Measurements from ENCODE around the gene KDSR. TPM values are rescaled to one million over a fixed set of nuclear protein-coding genes. Genes with fewer than 3 reads are reported as not detected.

Gene KDSR
- total RNA-seq, 1 experiment from 2014 or later = 64.4 TPM

DNA sequence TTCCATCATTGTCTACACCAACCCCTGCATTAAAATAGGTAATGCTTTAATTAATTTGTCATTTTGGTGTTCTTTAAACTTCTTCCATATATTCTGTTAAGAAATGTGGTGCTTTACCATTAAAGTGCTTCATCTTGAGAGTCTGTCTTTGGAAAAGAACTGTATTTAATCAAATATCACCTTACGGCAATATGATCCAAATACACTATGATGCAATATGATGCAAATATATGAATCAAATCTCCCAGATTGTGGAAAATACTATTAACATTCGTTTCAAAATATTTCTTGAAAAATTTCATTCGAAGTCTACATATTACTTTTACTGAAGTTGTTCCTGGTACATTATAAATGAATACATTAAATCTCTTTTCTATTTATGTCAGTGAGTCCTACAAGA is 32.3 kb upstream of the KDSR start:
- Histone ChIP-seq H3K27me3 (ENCODE audit: low read length) (no peaks in the 10 kb centered on the region), H3K4me2 (ENCODE audit: low read depth, low read length, poor library complexity, severe bottlenecking) (no peak overlapping the region), H3K4me1 (ENCODE audit: low read length) (no peaks in the 10 kb centered on the region), H3K27ac (ENCODE audit: low read length) (no peak overlapping the region), H3K9ac (ENCODE audit: low read length) (no peak overlapping the region), H2AFZ (ENCODE audit: low read length) (no peak overlapping the region), H3K9me3 (ENCODE audit: low read length) (no peaks in the 10 kb centered on the region), H3K36me3 (ENCODE audit: insufficient read depth, low read length) (peaks cover 78% of the 10 kb centered on the region), H4K20me1 (ENCODE audit: insufficient read depth, low read depth, low read length) (no peaks in the 10 kb centered on the region), H3K4me3 (ENCODE audit: low read length) (no peak overlapping the region), H3K79me2 (ENCODE audit: low read length) (peaks cover under 1% of the 10 kb centered on the region; the same call in 1 of the 2 replicates), H3K9me2 (replicated peaks; ENCODE audit: insufficient read depth, low read length) (no peaks in the 10 kb centered on the region)
- no peak for DNase-seq

DNA sequence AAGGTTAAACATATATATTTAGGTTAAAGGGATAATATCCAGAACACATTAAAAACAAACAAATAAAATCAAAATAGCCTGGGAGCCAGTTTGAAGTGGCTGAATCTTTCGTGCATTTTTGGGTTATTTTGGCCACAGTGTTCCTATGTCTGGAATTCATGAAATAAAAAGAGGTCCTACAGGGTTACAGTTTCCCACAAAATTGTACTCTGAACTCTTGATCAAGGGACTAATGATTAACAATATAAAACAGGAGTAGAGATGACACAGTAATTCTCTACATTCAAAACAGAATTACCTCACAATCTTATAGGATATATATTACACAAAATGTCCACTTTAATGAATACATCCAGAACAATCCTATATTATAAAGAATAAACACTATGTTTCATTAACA is 30.3 kb upstream of the KDSR start:
- H3K4me1 ChIP-seq (ENCODE audit: low read length) = no peaks in the 10 kb centered on the region
- H3K9me3 ChIP-seq (ENCODE audit: low read length) = no peaks in the 10 kb centered on the region
- no peaks in the 10 kb centered on the region for H3K27me3 ChIP-seq (ENCODE audit: low read length)
- no peak overlapping the region for H3K9ac ChIP-seq (ENCODE audit: low read length)
- H3K9me2 ChIP-seq (replicated peaks; ENCODE audit: insufficient read depth, low read length) = no peaks in the 10 kb centered on the region
- H3K79me2 ChIP-seq (ENCODE audit: low read length) = no peaks in the 10 kb centered on the region
- H3K36me3 ChIP-seq (ENCODE audit: insufficient read depth, low read length) = peaks cover 63% of the 10 kb centered on the region
- H3K4me3 ChIP-seq (ENCODE audit: low read length) = no peak overlapping the region
- H3K4me2 ChIP-seq (ENCODE audit: low read depth, low read length, poor library complexity, severe bottlenecking) = no peak overlapping the region
- H4K20me1 ChIP-seq (ENCODE audit: insufficient read depth, low read depth, low read length) = no peaks in the 10 kb centered on the region
- no peak for DNase-seq
- H3K27ac ChIP-seq (ENCODE audit: low read length) = no peak overlapping the region
- no peak overlapping the region for H2AFZ ChIP-seq (ENCODE audit: low read length)

DNA sequence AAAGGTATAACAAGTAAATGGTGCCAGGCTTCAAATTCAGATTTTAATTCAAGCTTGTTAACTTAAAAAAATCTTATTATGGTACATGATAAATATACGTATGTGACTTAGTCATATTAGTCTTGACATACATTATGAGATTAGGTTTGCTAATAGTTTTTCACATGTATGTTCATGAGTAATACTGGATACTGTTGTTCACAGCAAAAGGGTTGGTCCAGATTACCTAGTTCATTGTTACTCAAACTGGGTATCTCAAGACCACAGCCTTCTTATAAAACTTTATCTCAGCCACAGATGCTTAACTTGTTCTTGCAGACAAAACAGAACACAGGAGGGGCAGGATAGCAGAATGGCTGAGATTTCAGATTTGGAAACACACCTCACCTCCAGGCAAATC is 28.5 kb upstream of the KDSR start:
- Histone ChIP-seq H3K4me3 (ENCODE audit: low read length) (no peak overlapping the region), H2AFZ (ENCODE audit: low read length) (no peak overlapping the region), H3K9me3 (ENCODE audit: low read length) (no peaks in the 10 kb centered on the region), H3K4me2 (ENCODE audit: low read depth, low read length, poor library complexity, severe bottlenecking) (no peak overlapping the region), H3K27me3 (ENCODE audit: low read length) (no peaks in the 10 kb centered on the region), H3K79me2 (ENCODE audit: low read length) (no peaks in the 10 kb centered on the region), H4K20me1 (ENCODE audit: insufficient read depth, low read depth, low read length) (no peaks in the 10 kb centered on the region), H3K27ac (ENCODE audit: low read length) (no peak overlapping the region), H3K9me2 (replicated peaks; ENCODE audit: insufficient read depth, low read length) (no peaks in the 10 kb centered on the region), H3K9ac (ENCODE audit: low read length) (no peak overlapping the region), H3K36me3 (ENCODE audit: insufficient read depth, low read length) (peaks cover 67% of the 10 kb centered on the region), H3K4me1 (ENCODE audit: low read length) (no peaks in the 10 kb centered on the region)
- no peak for DNase-seq

DNA sequence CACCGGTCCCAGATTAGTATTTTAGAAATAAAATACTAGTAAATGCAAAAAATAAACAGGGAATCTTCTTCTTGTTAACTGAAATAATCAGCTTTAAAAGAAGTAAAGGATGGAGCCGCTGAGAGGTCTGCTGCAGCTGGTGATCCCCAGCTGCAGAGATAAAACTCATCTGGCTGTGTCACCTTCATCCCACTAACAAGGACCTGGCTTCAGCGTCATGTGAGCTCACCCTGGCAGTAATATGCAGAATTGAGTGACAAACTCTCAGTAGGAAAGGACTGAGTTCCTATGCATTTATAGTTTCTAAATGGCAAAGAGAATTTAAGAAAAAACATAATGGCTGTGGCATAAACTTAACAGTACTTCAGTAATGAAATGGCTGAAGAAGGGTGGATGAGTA is 27.9 kb upstream of the KDSR start:
- no peak overlapping the region for H3K4me3 ChIP-seq (ENCODE audit: low read length)
- no peaks in the 10 kb centered on the region for H3K4me1 ChIP-seq (ENCODE audit: low read length)
- peaks cover 62% of the 10 kb centered on the region for H3K36me3 ChIP-seq (ENCODE audit: insufficient read depth, low read length)
- no peaks in the 10 kb centered on the region for H3K79me2 ChIP-seq (ENCODE audit: low read length)
- H2AFZ ChIP-seq (ENCODE audit: low read length) = no peak overlapping the region
- H3K4me2 ChIP-seq (ENCODE audit: low read depth, low read length, poor library complexity, severe bottlenecking) = no peak overlapping the region
- no peaks in the 10 kb centered on the region for H3K27me3 ChIP-seq (ENCODE audit: low read length)
- DNase-seq = no peak
- no peaks in the 10 kb centered on the region for H3K9me2 ChIP-seq (replicated peaks; ENCODE audit: insufficient read depth, low read length)
- no peaks in the 10 kb centered on the region for H4K20me1 ChIP-seq (ENCODE audit: insufficient read depth, low read depth, low read length)
- H3K9me3 ChIP-seq (ENCODE audit: low read length) = no peaks in the 10 kb centered on the region
- no peak overlapping the region for H3K27ac ChIP-seq (ENCODE audit: low read length)
- no peak overlapping the region for H3K9ac ChIP-seq (ENCODE audit: low read length)

DNA sequence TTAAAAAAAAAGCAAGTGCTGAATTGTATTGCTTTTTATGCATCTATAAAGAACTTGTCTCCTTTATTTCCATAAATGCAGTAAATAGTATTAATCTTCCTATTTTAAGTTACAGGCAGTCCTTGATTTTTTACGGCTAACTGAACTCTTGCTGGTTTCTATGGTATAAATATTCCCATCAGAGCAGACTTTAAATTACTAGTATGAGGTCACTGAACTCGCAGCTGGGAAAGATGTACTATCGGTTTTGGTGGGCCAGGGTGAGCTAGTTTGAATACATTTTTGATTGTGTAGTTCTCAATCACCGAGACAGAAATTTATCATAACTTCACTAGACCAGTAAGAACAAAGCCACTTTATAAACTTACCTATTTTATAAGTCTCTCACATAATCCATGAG is 20.9 kb upstream of the KDSR start:
- no peak overlapping the region for H3K4me3 ChIP-seq (ENCODE audit: low read length)

DNA sequence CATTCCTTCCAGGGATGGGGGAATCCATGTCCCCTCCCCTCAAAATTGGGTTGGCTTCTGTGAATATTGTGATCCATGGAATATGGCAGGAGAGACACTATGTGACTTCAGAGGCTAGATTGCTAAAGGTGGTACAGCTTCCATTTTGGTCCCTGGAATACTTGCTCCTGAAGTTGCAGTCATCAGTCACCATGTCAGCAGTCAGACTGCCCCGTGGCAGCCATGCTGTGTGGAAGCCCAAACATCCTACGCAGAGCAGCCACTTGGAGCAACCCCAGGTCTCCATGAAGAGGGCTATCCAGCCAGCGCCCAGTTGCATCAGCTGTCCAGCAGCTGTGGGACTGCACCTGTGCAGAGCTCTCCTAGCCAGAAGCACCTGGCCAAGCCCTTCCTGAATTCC is 15.8 kb upstream of the KDSR start:
- H3K27ac ChIP-seq (ENCODE audit: low read length) = no peak overlapping the region
- no peak overlapping the region for H3K4me2 ChIP-seq (ENCODE audit: low read depth, low read length, poor library complexity, severe bottlenecking)
- no peaks in the 10 kb centered on the region for H3K9me2 ChIP-seq (replicated peaks; ENCODE audit: insufficient read depth, low read length)
- no peak overlapping the region for H3K4me3 ChIP-seq (ENCODE audit: low read length)
- H3K9me3 ChIP-seq (ENCODE audit: low read length) = no peaks in the 10 kb centered on the region
- no peaks in the 10 kb centered on the region for H3K27me3 ChIP-seq (ENCODE audit: low read length)
- no peak overlapping the region for H3K9ac ChIP-seq (ENCODE audit: low read length)
- H3K79me2 ChIP-seq (ENCODE audit: low read length) = no peaks in the 10 kb centered on the region
- no peak for DNase-seq
- H4K20me1 ChIP-seq (ENCODE audit: insufficient read depth, low read depth, low read length) = no peaks in the 10 kb centered on the region
- H3K36me3 ChIP-seq (ENCODE audit: insufficient read depth, low read length) = peaks cover 12% of the 10 kb centered on the region
- H2AFZ ChIP-seq (ENCODE audit: low read length) = no peak overlapping the region
- H3K4me1 ChIP-seq (ENCODE audit: low read length) = no peaks in the 10 kb centered on the region

More for the DNA sequence above, 20.9 kb upstream of the KDSR start:
- Histone ChIP-seq H3K9me3 (ENCODE audit: low read length) (no peaks in the 10 kb centered on the region), H4K20me1 (ENCODE audit: insufficient read depth, low read depth, low read length) (no peaks in the 10 kb centered on the region), H2AFZ (ENCODE audit: low read length) (no peak overlapping the region), H3K79me2 (ENCODE audit: low read length) (no peaks in the 10 kb centered on the region), H3K4me2 (ENCODE audit: low read depth, low read length, poor library complexity, severe bottlenecking) (no peak overlapping the region), H3K9ac (ENCODE audit: low read length) (no peak overlapping the region), H3K27me3 (ENCODE audit: low read length) (no peaks in the 10 kb centered on the region), H3K9me2 (replicated peaks; ENCODE audit: insufficient read depth, low read length) (no peaks in the 10 kb centered on the region), H3K27ac (ENCODE audit: low read length) (no peak overlapping the region), H3K36me3 (ENCODE audit: insufficient read depth, low read length) (peaks cover 41% of the 10 kb centered on the region), H3K4me1 (ENCODE audit: low read length) (no peaks in the 10 kb centered on the region)
- no peak for DNase-seq

DNA sequence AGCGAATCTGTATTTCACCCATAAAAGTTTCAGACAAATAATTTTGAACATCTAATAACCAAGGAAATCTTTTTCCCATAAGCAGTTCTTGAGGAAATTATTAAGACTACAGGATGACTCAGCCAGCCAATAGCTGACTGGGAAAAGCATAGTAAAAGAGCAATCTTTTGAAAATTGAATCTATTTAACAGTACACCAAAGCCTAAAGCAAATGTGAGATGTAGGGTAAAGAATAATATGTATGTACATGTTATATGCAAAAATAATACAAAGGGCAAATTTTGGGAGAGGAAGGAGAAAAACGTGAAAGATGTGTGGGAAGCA is 12.6 kb upstream of the KDSR start:
- no peaks in the 10 kb centered on the region for H4K20me1 ChIP-seq (ENCODE audit: insufficient read depth, low read depth, low read length)
- no peak for DNase-seq
- no peak overlapping the region for H3K9ac ChIP-seq (ENCODE audit: low read length)
- H3K9me2 ChIP-seq (replicated peaks; ENCODE audit: insufficient read depth, low read length) = no peaks in the 10 kb centered on the region
- H3K36me3 ChIP-seq (ENCODE audit: insufficient read depth, low read length) = no peaks in the 10 kb centered on the region; the same call in 1 of the 2 replicates
- no peak overlapping the region for H3K4me2 ChIP-seq (ENCODE audit: low read depth, low read length, poor library complexity, severe bottlenecking)
- no peak overlapping the region for H3K4me3 ChIP-seq (ENCODE audit: low read length)
- H3K9me3 ChIP-seq (ENCODE audit: low read length) = no peaks in the 10 kb centered on the region
- H3K4me1 ChIP-seq (ENCODE audit: low read length) = no peaks in the 10 kb centered on the region
- H2AFZ ChIP-seq (ENCODE audit: low read length) = no peak overlapping the region
- no peak overlapping the region for H3K27ac ChIP-seq (ENCODE audit: low read length)
- H3K79me2 ChIP-seq (ENCODE audit: low read length) = no peaks in the 10 kb centered on the region
- H3K27me3 ChIP-seq (ENCODE audit: low read length) = no peaks in the 10 kb centered on the region

DNA sequence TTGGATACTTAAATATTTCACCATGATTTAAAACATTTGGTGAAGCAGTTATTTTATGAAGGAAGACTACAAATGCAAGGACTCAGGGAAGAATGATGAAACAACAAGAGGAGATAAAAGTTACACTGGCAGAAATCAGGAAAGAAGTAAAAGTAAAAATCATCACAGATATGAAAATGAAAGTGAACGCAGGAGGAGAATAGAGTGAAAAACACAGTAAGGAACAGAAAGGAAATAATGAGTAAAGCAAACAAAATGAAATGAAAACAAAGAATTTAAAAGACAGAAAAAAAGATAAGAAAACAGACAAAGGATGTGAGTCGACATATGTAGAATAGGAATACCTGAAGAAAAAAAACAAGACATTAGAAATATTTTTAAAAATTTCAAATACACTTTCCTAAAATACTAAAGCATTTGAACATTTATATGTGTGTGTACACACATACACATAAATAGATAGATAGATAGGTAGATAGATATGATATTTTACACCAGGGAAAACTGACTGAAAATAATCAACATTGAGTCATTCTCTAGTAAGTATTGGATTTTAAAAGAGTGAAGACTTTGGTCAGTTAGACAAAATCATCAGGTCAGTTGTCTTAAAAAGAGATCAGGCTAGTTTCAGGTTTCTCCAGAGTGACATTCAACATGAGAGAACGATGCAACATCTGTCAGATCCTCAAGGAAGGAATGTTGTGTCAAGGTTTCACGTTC is 12.1 kb upstream of the KDSR start:
- H3K27ac ChIP-seq (ENCODE audit: low read length) = no peak overlapping the region
- no peaks in the 10 kb centered on the region for H3K9me2 ChIP-seq (replicated peaks; ENCODE audit: insufficient read depth, low read length)
- H3K4me2 ChIP-seq (ENCODE audit: low read depth, low read length, poor library complexity, severe bottlenecking) = no peak overlapping the region
- no peak overlapping the region for H3K9ac ChIP-seq (ENCODE audit: low read length)
- no peaks in the 10 kb centered on the region for H3K4me1 ChIP-seq (ENCODE audit: low read length)
- no peaks in the 10 kb centered on the region for H3K79me2 ChIP-seq (ENCODE audit: low read length)
- H3K4me3 ChIP-seq (ENCODE audit: low read length) = no peak overlapping the region
- no peak for DNase-seq
- H3K27me3 ChIP-seq (ENCODE audit: low read length) = no peaks in the 10 kb centered on the region
- H2AFZ ChIP-seq (ENCODE audit: low read length) = no peak overlapping the region
- H3K36me3 ChIP-seq (ENCODE audit: insufficient read depth, low read length) = no peaks in the 10 kb centered on the region; the same call in 1 of the 2 replicates
- no peaks in the 10 kb centered on the region for H3K9me3 ChIP-seq (ENCODE audit: low read length)
- no peaks in the 10 kb centered on the region for H4K20me1 ChIP-seq (ENCODE audit: insufficient read depth, low read depth, low read length)

Data from Karpas-422 (cell line).